Adrenal gland (tissue), 12 donors: ENCODE results near the gene FNBP1. TPM values are rescaled to one million over a fixed set of nuclear protein-coding genes. Genes with fewer than 3 reads are reported as not detected.
A peak's percentile ranks its signal among the peaks of the same experiment; 100 is the strongest.

Experiments used
- DNase-seq, 7 donors: peaks; one replicate each; pipeline ENCODE4 v3.0.0-alpha.2; 2019 to 2020
- H3K27ac ChIP-seq, 5 donors: fragments of 200-600 bp; sonication (generic) in 4 of 5; 1 replicate in 3 of 5; 2 replicates in 2 of 5; pipeline versions ENCODE4 v1.5.1 to v1.8.0; 2016 to 2020; ENCODE audit warnings: mild to moderate bottlenecking in 1 of 5
- H3K27me3 ChIP-seq: fragments of 200-600 bp; 2 replicates; pipeline ENCODE4 v1.8.0; 2021
- H3K36me3 ChIP-seq, 2 donors: fragments of 200-600 bp; replicated peaks in 1 of 2; 1 replicate in 1 of 2; 2 replicates in 1 of 2; pipeline versions ENCODE4 v1.5.1 to v1.8.0; 2018 to 2022
- H3K4me1 ChIP-seq, 2 donors: fragments of 200-600 bp; replicated peaks in 1 of 2; 1 replicate in 1 of 2; 2 replicates in 1 of 2; pipeline versions ENCODE4 v1.5.1 to v1.8.0; 2018 to 2021
- H3K4me3 ChIP-seq, 4 donors: fragments of 200-600 bp; sonication (generic) in 3 of 4; one replicate each; pipeline ENCODE4 v1.5.1; 2016 to 2018
- H3K9me3 ChIP-seq, 3 donors: fragments of 200-600 bp; sonication (generic) in 1 of 3; replicated peaks in 1 of 3; 1 replicate in 2 of 3; 2 replicates in 1 of 3; pipeline versions ENCODE4 v1.5.1 to v1.8.0; 2016 to 2021
- CTCF ChIP-seq, 6 experiments: fragments of 450-650 bp in 4 of 6; fragments of 200-600 bp in 2 of 6; sonication (generic) in 1 of 6; IDR thresholded peaks; 1 replicate in 5 of 6; 2 replicates in 1 of 6; pipeline versions ENCODE4 v1.5.1 to v1.8.0; 2016 to 2021; ENCODE audit warnings: antibody characterized with exemption in 6 of 6, mild to moderate bottlenecking in 2 of 6, moderate library complexity in 1 of 6
- POLR2A ChIP-seq, 2 donors: fragments of 450-650 bp; IDR thresholded peaks; one replicate each; pipeline ENCODE4 v1.6.1; 2017; ENCODE audit warnings: antibody characterized with exemption in 2 of 2, mild to moderate bottlenecking in 2 of 2, moderate library complexity in 1 of 2
- WGBS, 4 donors: extraction: QIAGEN DNeasy Blood & Tissue Kit in 2 of 4; methylation state at CpG; one replicate each; pipeline versions ENCODE4 v1.1.5 to v1.1.7; 2013 to 2017; 5-methylcytosine and 5-hydroxymethylcytosine counted together
- intact Hi-C, 2 donors: fragments of 100-400 bp; cut with DNase I; formaldehyde crosslinking; loops; one replicate each; pipeline versions ENCODE4 v1.14.1 to v1.15.0; 2022 to 2023
- polyA plus RNA-seq, 3 donors: library from polyadenylated mRNA; stranded (reverse); fragments of 200-250 nt in 2 of 3; fragments of 350-450 nt in 1 of 3; fragmentation: Illumina TruSeq in 1 of 3; extraction: RNeasy Lipid Tissue Mini Kit (QIAGEN cat#74804) in 1 of 3; gene quantifications; one replicate each; pipeline ENCODE4 v1.2.3, GENCODE V29; 2013 to 2014
- total RNA-seq, 9 donors: library from RNA; depleted of rRNA in 4 of 9; stranded (reverse); fragments of >200 nt in 4 of 9; fragments of 120-200 nt in 1 of 9; fragmentation: NEBNext Ultra II Directional in 1 of 9; extraction: Animal tissue kit (Norgen Biotek cat#: 25700) in 1 of 9; gene quantifications; one replicate each; pipeline versions ENCODE4 v1.1.0 to v1.2.4, GENCODE V29; 2013 to 2023
- donor health status: healthy with polysubstance abuse.
- donor health status: Bipolar disorder and iron deficiency.
- donor health status: DM: yes; HTN: yes; CAD: no.
- donor health status: DM: no; HTN: no; CAD: no.
- donor health status: DM: no; HTN: no; CAD: no.
- donor health status: DM: yes; HTN: yes; CAD: no.

The FNBP1 gene
- total and polyA plus RNA-seq, 12 donors, result 15.3 to 40.4 (median 24.0) TPM

GRCh38 chr9:130084337-130084736 lies 41.3 kb upstream of the FNBP1 start:
- H3K9me3 ChIP-seq, result no peaks in the 10 kb centered on the region
- no peaks in the 10 kb centered on the region for H3K4me1 ChIP-seq
- no peak overlapping the region for H3K4me3 ChIP-seq
- peaks cover 0 to 62% of the 10 kb centered on the region in 2 donors for H3K36me3 ChIP-seq
- no peak for DNase-seq
- no peak overlapping the region for H3K27ac ChIP-seq
- no peaks in the 10 kb centered on the region for H3K27me3 ChIP-seq
- intact Hi-C loops, result no loop called here
- TF ChIP-seq CTCF (IDR thresholded peaks at IDR 0.05) (no peak), POLR2A (IDR thresholded peaks at IDR 0.05) (no peak)
- 90 to 98% (median 95%) methylated on average over 7 of the region's 7 CpGs for WGBS, 4 donors

- Histone ChIP-seq H3K4me1 (peaks cover under 1 to 16% of the 10 kb centered on the region in 2 donors), H3K27me3 (no peaks in the 10 kb centered on the region), H3K36me3 (peaks cover 0 to 68% of the 10 kb centered on the region in 2 donors), H3K27ac (no peak overlapping the region), H3K4me3 (no peak overlapping the region), H3K9me3 (no peaks in the 10 kb centered on the region)
- intact Hi-C loops, result no loop called here
- TF ChIP-seq CTCF (IDR thresholded peaks at IDR 0.05), result no peak
- TF ChIP-seq POLR2A (IDR thresholded peaks at IDR 0.05), result no peak
- no peak for DNase-seq
- WGBS, 4 donors, result 93 to 96% (median 95%) methylated on average over 3 of the region's 3 CpGs
These were observed 35.6 kb upstream of the FNBP1 start for GRCh38 chr9:130078547-130078946.

GRCh38 chr9:130073373-130073772 lies 30.4 kb upstream of the FNBP1 start:
- intact Hi-C loops, result no loop called here
- Histone ChIP-seq H3K9me3 (no peaks in the 10 kb centered on the region), H3K4me1 (peaks cover 11 to 39% of the 10 kb centered on the region in 2 donors), H3K4me3 (no peak overlapping the region), H3K36me3 (peaks cover 0 to 26% of the 10 kb centered on the region in 2 donors), H3K27me3 (no peaks in the 10 kb centered on the region), H3K27ac (peak overlapping the region in 4 of 5 donors; percentile 16 to 74 (median 38))
- TF ChIP-seq POLR2A (IDR thresholded peaks at IDR 0.05), result no peak
- no peak for TF ChIP-seq CTCF (IDR thresholded peaks at IDR 0.05)
- DNase-seq, result peak in 1 of 7 donors; percentile 23
- WGBS, 4 donors, result 22 to 44% (median 37%) methylated on average over 2 of the region's 2 CpGs

- TF ChIP-seq POLR2A (IDR thresholded peaks at IDR 0.05) (no peak), CTCF (IDR thresholded peaks at IDR 0.05) (no peak)
- intact Hi-C loops, result no loop called here
- Histone ChIP-seq H3K4me1 (peaks cover 11 to 42% of the 10 kb centered on the region in 2 donors), H3K36me3 (peaks cover 0 to 19% of the 10 kb centered on the region in 2 donors), H3K27ac (peak overlapping the region in 2 of 5 donors; percentile 55 to 74), H3K27me3 (no peaks in the 10 kb centered on the region), H3K4me3 (no peak overlapping the region), H3K9me3 (no peaks in the 10 kb centered on the region)
- 71 to 75% (median 74%) methylated on average over 8 to 9 of the region's 9 CpGs for WGBS, 4 donors
- no peak for DNase-seq
These were observed 29.7 kb upstream of the FNBP1 start for GRCh38 chr9:130072515-130073235.
